Left renal pelvis (tissue), 4 donors: ENCODE measurements around the gene GET3. TPM values are rescaled to one million over a fixed set of nuclear protein-coding genes. Genes with fewer than 3 reads are reported as not detected.
A peak's percentile ranks its signal among the peaks of the same experiment; 100 is the strongest.
"Not testable (repeated sequence)": the region's sequence is repeated elsewhere in the genome, so short reads cannot be mapped to it uniquely, and the experiment has no call there.

Experiments
- DNase-seq, 4 donors: peaks; one replicate each; pipeline ENCODE4 v3.0.0-alpha.2; 2013; ENCODE audit warnings: low read depth in 4 of 4, low spot score in 3 of 4
- polyA plus RNA-seq, 4 donors: library from polyadenylated mRNA; unstranded; fragments of 120-200 nt; gene quantifications; one replicate each; pipeline ENCODE4 v1.2.1, GENCODE V29; 2013; ENCODE audit not compliant: insufficient read length in 4 of 4

GET3 gene
- polyA plus RNA-seq, result 10 to 100 TPM; 70.6 to 94.6 (median 77.6) TPM

- peak; percentile 95 to 99 (median 96) for DNase-seq
Observed at GRCh38 chr19:12736995-12737834, at the start of gene GET3. TSS of gene GET3 (plus strand) at chr19:12737497. CDS start at chr19:12737506, 9 bp downstream.

GRCh38 chr19:12689012-12689411 lies 48.3 kb upstream of the GET3 start:
- no peak for DNase-seq

- no peak for DNase-seq
Observed at GRCh38 chr19:12689581-12690216, 47.6 kb upstream of the GET3 start.

- no peak for DNase-seq
Observed at GRCh38 chr19:12692960-12693359, 44.3 kb upstream of the GET3 start.

- no peak for DNase-seq
Observed at GRCh38 chr19:12694641-12695040, 42.7 kb upstream of the GET3 start.

GRCh38 chr19:12695096-12695495 lies 42.2 kb upstream of the GET3 start:
- no peak for DNase-seq

- no peak for DNase-seq
Observed at GRCh38 chr19:12695514-12695913, 41.8 kb upstream of the GET3 start.

GRCh38 chr19:12695997-12696365 lies 41.3 kb upstream of the GET3 start:
- DNase-seq, result no peak

- DNase-seq, result peak; percentile 86 to 94 (median 91)
Observed at GRCh38 chr19:12696366-12697335, 40.6 kb upstream of the GET3 start, which contains the start of gene FBXW9. TSS of gene FBXW9 (minus strand) at chr19:12696631. CDS start at chr19:12696581, 50 bp downstream.

GRCh38 chr19:12697425-12697824 lies 39.9 kb upstream of the GET3 start:
- DNase-seq, result not testable (repeated sequence)

GRCh38 chr19:12698138-12698537 lies 39.2 kb upstream of the GET3 start:
- no peak for DNase-seq

- DNase-seq, result no peak
Observed at GRCh38 chr19:12701596-12702282, 35.6 kb upstream of the GET3 start.

GRCh38 chr19:12703046-12703445 lies 34.3 kb upstream of the GET3 start:
- no peak for DNase-seq

- no peak for DNase-seq
Observed at GRCh38 chr19:12705169-12705568, 32.1 kb upstream of the GET3 start.

GRCh38 chr19:12705654-12706331 lies 31.5 kb upstream of the GET3 start:
- no peak for DNase-seq

- DNase-seq, result no peak
Observed at GRCh38 chr19:12706332-12706718, 31.0 kb upstream of the GET3 start.

GRCh38 chr19:12708641-12709040 lies 28.7 kb upstream of the GET3 start:
- no peak for DNase-seq

- no peak for DNase-seq
Observed at GRCh38 chr19:12711187-12711586, 26.1 kb upstream of the GET3 start.

GRCh38 chr19:12712077-12712476 lies 25.2 kb upstream of the GET3 start:
- DNase-seq, result not testable (repeated sequence)

GRCh38 chr19:12713304-12713703 lies 24.0 kb upstream of the GET3 start:
- not testable (repeated sequence) for DNase-seq
